ENCODE results near the gene MAP3K2. TPM values are rescaled to one million over a fixed set of nuclear protein-coding genes. Genes with fewer than 3 reads are reported as not detected.

MAP3K2 gene
- total and polyA plus RNA-seq, 2 of the 8 experiments (the other 6 are each of a cell fraction or from before 2014, with no cell fraction given), result 2.0 to 23.2 TPM

DNA sequence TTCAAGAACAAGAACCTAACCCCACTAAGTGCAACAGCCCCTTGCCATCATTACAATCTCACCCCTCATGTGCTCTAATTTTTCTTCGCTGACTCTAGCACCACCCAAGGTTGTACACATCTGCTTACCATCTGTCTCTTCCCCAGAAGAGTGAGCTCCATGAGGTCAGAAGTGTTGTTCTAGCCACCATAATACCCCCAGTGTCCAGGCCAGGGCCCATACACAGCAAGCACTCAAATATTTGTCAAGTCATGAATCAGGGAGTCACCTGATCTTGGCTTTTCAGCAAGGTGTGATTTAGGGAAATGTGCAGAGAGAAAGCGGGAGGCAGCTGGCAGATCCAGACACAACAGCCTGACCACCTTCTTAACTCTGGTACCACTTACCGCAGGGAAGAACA lies 99.5 kb downstream of the MAP3K2 start:
- Histone ChIP-seq H4K20me1 (replicated peaks in 1 of 2; ENCODE audit: control insufficient read depth in 1 of 2, insufficient read depth in 2 of 2, low read length in 2 of 2) (peaks cover 0 to 3% of the 10 kb centered on the region in 2 experiments), H3K9me3 (ENCODE audit: insufficient read depth in 2 of 2, low read depth in 1 of 2, low read length in 1 of 2) (peaks cover 8% of the 10 kb centered on the region in 2 experiments; a peak in 2 of 4 replicates), H3K4me1 (replicated peaks in 1 of 4; ENCODE audit: control insufficient read depth in 3 of 4, insufficient read depth in 4 of 4, low read length in 3 of 4) (peaks cover 0 to 3% (median 0%) of the 10 kb centered on the region in 4 experiments; a peak in 2 of 7 replicates), H3K79me1 (ENCODE audit: low read depth, low read length) (peaks cover 3% of the 10 kb centered on the region; the same call in 1 of the 2 replicates), H2AK5ac (ENCODE audit: low read depth, low read length) (no peak overlapping the region), H2BK20ac (ENCODE audit: low read length) (no peak overlapping the region), H4K5ac (ENCODE audit: insufficient read length, low read depth, low read length) (no peak overlapping the region), H3K27me3 (replicated peaks in 1 of 4; ENCODE audit: control insufficient read depth in 3 of 4, extremely low read depth in 1 of 4, insufficient read depth in 3 of 4, low read length in 3 of 4) (no peaks in the 10 kb centered on the region), H2BK120ac (replicated peaks; ENCODE audit: low read depth, low read length) (no peak overlapping the region), H2BK5ac (ENCODE audit: low read depth, low read length) (no peak overlapping the region), H3K9ac (replicated peaks in 1 of 4; ENCODE audit: extremely low read depth in 1 of 4, low read depth in 3 of 4, low read length in 3 of 4) (no peak overlapping the region), H3K79me2 (ENCODE audit: control insufficient read depth in 1 of 2, insufficient read depth in 2 of 2, low read length in 2 of 2) (peaks cover 0 to 19% of the 10 kb centered on the region in 2 experiments; a peak in 2 of 4 replicates), H2AFZ (ENCODE audit: low read length) (no peak overlapping the region), H3K36me3 (ENCODE audit: control insufficient read depth in 2 of 4, insufficient read depth in 4 of 4, low read length in 3 of 4) (peaks cover 46 to 91% (median 80%) of the 10 kb centered on the region in 4 experiments), H4K8ac (ENCODE audit: extremely low read depth, insufficient read depth, low read length) (no peak overlapping the region), H3K14ac (ENCODE audit: insufficient read length) (no peak overlapping the region), H3K18ac (ENCODE audit: extremely low read depth, low read length) (no peak overlapping the region), H2BK12ac (ENCODE audit: low read depth, low read length) (no peak overlapping the region), H3K56ac (replicated peaks; ENCODE audit: insufficient read length, low read depth, low read length) (no peak overlapping the region), H3K23me2 (ENCODE audit: low read depth, low read length) (peaks cover 2% of the 10 kb centered on the region; the same call in 1 of the 2 replicates), H3K4me2 (ENCODE audit: insufficient read depth in 1 of 2, low read depth in 2 of 2, low read length in 2 of 2) (no peak overlapping the region), H3K23ac (ENCODE audit: insufficient read length) (no peak overlapping the region), H3K4me3 (ENCODE audit: extremely low read depth in 1 of 4, insufficient read depth in 2 of 4, low read depth in 3 of 4, low read length in 4 of 4) (no peak overlapping the region), H3K4ac (replicated peaks; ENCODE audit: insufficient read length, low read depth, low read length) (no peak overlapping the region), H2BK15ac (ENCODE audit: low read length) (no peak overlapping the region), H3K27ac (ENCODE audit: low read depth, low read length) (no peak overlapping the region), H4K91ac (replicated peaks; ENCODE audit: insufficient read length, low read length) (no peak overlapping the region)
- no peak for TF ChIP-seq RBBP5 (IDR thresholded peaks at IDR 0.05; ENCODE audit: borderline replicate concordance, low read depth, low read length)
- no peak for TF ChIP-seq RFX5 (IDR thresholded peaks at IDR 0.05; ENCODE audit: borderline replicate concordance, low read depth, low read length)
- no peak for TF ChIP-seq SP1 (IDR thresholded peaks at IDR 0.05; ENCODE audit: low read depth, low read length)
- no peak for TF ChIP-seq TBP (IDR thresholded peaks at IDR 0.05; ENCODE audit: low read depth, low read length)
- no peak for TF ChIP-seq CHD1 (IDR thresholded peaks at IDR 0.05; ENCODE audit: low read depth, low read length)
- TF ChIP-seq YY1 (IDR thresholded peaks at IDR 0.05; ENCODE audit: low read depth, low read length), result no peak
- TF ChIP-seq NANOG (IDR thresholded peaks at IDR 0.05; ENCODE audit: insufficient read depth, low read depth, low read length, poor library complexity, severe bottlenecking), result no peak
- no peak for TF ChIP-seq CREB1 (IDR thresholded peaks at IDR 0.05)
- TF ChIP-seq BCL11A (IDR thresholded peaks at IDR 0.05; ENCODE audit: low read depth in 2 of 2, low read length in 2 of 2), result no peak
- ChIA-PET POLR2A (ENCODE audit: partially characterized antibody) (no interaction called here), CTCF (ENCODE audit: partially characterized antibody) (interaction anchor here (2.1 kb wide), 1 partner anchor 91 kb away, joined by 6 read pairs; no protein-coding TSS in a partner anchor)
- DNase-seq (ENCODE audit: low read depth in 1 of 2, low spot score in 2 of 2) (peak in 1 of 2 experiments; percentile 13), FAIRE-seq (no peak)
- WGBS, 2 experiments (ENCODE audit: extremely low coverage in 1 of 2, insufficient coverage in 1 of 2, insufficient read length in 1 of 2, insufficient replicate concordance in 2 of 2, low coverage in 1 of 2, low lambda C conversion rate in 2 of 2, missing lambda C conversion rate in 1 of 2), result 95% methylated on average over 3 of the region's 3 CpGs; no CpG with 5 or more reads in 1 of the 2 experiments
